Measurements from ENCODE around the gene CCDC88C.

The CCDC88C gene

DNA sequence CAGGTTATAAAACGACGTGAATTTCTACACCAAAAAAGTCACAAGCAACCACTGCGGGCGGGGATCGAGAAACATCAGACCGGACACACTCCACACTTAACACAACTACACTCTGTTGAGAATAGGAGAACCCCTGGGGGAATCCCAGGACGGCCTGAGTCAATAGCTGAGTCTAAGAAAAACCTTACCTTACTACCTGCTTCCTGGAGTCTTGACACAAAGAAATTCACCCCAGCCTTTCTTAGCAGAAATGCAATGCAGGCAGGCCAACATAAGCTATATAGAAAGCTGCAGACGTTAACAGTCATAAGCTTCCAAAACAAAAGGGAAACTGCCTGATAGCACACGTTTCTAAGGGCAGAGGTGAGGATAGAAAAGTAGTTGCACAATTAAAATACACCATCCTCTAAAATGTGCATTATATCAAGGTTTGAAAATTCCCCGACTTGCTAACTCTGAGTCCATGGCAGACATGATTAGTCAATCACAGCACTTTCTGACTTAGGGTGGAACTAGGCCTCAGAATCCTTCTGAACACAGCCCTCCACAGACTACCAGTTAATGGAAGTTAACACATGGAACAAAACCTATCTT, 68.0 kb downstream of the CCDC88C start:
- Histone ChIP-seq H3K27me3 (ENCODE audit: control insufficient read depth in 1 of 2, insufficient read depth in 2 of 2, low read length in 2 of 2) (no peaks in the 10 kb centered on the region), H3K4me1 (ENCODE audit: control insufficient read depth in 1 of 2, insufficient read depth in 2 of 2, low read length in 2 of 2) (peaks cover 48% of the 10 kb centered on the region in 2 donors), H3K4me3 (ENCODE audit: low read depth in 1 of 2, low read length in 2 of 2) (no peak overlapping the region), H3K9me3 (ENCODE audit: control insufficient read depth in 1 of 2, low read length in 2 of 2) (no peaks in the 10 kb centered on the region), H3K27ac (ENCODE audit: low read depth, low read length) (no peak overlapping the region), H3K9ac (ENCODE audit: low read depth in 1 of 2, low read length in 2 of 2) (no peak overlapping the region), H3K36me3 (ENCODE audit: control insufficient read depth in 1 of 2, insufficient read depth in 2 of 2, low read length in 2 of 2) (no peaks in the 10 kb centered on the region)

DNA sequence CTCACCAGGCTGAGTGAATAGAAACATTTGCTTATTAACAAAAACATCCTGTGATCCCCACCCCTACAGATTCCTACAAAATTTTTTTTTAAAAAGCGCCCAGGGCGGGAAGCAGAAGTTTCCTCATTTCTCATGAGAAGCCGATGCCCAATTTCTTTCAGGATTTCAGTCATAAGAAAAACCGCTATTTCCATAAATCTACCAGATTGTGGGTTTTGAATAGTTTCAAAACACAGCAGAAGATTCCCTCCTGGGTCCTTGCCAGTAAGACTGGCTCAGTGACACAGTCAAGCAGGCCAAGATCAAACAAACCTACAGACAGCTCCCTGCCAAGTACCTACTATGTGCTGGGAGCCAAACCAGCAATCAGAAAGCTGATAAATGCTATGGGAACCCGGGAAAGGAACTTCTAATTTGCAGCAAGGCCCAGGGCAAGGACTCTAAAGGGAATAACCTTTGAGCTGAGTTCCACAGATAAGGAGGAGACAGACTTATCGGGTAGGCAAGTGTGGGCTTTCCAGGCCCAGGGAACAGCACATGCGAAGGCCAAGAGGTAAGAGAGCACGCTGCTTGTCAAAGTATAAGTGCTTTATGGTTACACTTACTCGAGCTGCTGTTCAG, 68.7 kb downstream of the CCDC88C start:
- peaks cover 46 to 48% of the 10 kb centered on the region in 2 donors for H3K4me1 ChIP-seq (ENCODE audit: control insufficient read depth in 1 of 2, insufficient read depth in 2 of 2, low read length in 2 of 2)
- no peaks in the 10 kb centered on the region for H3K27me3 ChIP-seq (ENCODE audit: control insufficient read depth in 1 of 2, insufficient read depth in 2 of 2, low read length in 2 of 2)
- H3K9me3 ChIP-seq (ENCODE audit: control insufficient read depth in 1 of 2, low read length in 2 of 2), result no peaks in the 10 kb centered on the region
- H3K36me3 ChIP-seq (ENCODE audit: control insufficient read depth in 1 of 2, insufficient read depth in 2 of 2, low read length in 2 of 2), result no peaks in the 10 kb centered on the region
- peak overlapping the region; percentile 26 for H3K27ac ChIP-seq (ENCODE audit: low read depth, low read length)
- H3K9ac ChIP-seq (ENCODE audit: low read depth in 1 of 2, low read length in 2 of 2), result no peak overlapping the region
- H3K4me3 ChIP-seq (ENCODE audit: low read depth in 1 of 2, low read length in 2 of 2), result no peak overlapping the region

DNA sequence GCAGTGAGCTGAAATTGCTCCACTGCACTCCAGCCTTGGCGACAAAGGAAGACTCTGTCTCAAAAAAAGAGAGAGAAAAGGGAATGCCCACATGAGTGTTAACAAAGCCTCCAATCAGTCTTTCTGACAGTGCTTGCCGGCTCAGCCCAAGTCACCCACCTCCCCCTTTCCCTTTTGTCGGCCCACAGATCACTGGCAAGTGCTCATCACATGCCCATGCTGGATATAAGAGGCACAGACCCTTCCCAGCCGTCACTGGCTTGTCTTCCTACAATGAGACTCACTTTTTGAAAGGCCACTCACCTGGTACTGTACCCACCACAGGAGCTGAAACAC, 70.8 kb downstream of the CCDC88C start:
- Histone ChIP-seq H3K9ac (ENCODE audit: low read depth in 1 of 2, low read length in 2 of 2) (no peak overlapping the region), H3K9me3 (ENCODE audit: control insufficient read depth in 1 of 2, low read length in 2 of 2) (no peaks in the 10 kb centered on the region), H3K27ac (ENCODE audit: low read depth, low read length) (no peak overlapping the region), H3K36me3 (ENCODE audit: control insufficient read depth in 1 of 2, insufficient read depth in 2 of 2, low read length in 2 of 2) (peaks cover under 1 to 2% of the 10 kb centered on the region in 2 donors), H3K4me3 (ENCODE audit: low read depth in 1 of 2, low read length in 2 of 2) (no peak overlapping the region), H3K27me3 (ENCODE audit: control insufficient read depth in 1 of 2, insufficient read depth in 2 of 2, low read length in 2 of 2) (no peaks in the 10 kb centered on the region), H3K4me1 (ENCODE audit: control insufficient read depth in 1 of 2, insufficient read depth in 2 of 2, low read length in 2 of 2) (peaks cover 32 to 34% of the 10 kb centered on the region in 2 donors)

DNA sequence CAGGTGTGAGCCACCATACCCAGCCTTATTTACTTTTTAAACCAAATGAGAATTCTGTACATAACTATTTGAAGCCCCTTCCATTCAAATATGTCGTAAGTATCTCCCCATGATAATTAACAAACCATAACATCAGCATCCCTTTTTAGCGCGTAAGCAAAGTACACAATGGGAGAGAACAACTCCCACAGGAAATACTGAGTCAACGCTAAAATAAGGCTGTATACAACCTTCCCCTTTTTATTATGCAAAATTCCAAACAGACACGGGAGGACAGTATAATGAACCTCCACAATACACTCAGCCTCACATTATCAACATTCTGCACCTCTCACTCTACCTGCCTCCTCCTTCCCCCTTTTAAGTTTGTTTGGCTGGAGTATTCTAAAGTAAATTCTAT, 73.5 kb downstream of the CCDC88C start:
- Histone ChIP-seq H3K27ac (ENCODE audit: low read depth, low read length) (no peak overlapping the region), H3K27me3 (ENCODE audit: control insufficient read depth in 1 of 2, insufficient read depth in 2 of 2, low read length in 2 of 2) (no peaks in the 10 kb centered on the region), H3K36me3 (ENCODE audit: control insufficient read depth in 1 of 2, insufficient read depth in 2 of 2, low read length in 2 of 2) (peaks cover 15 to 20% of the 10 kb centered on the region in 2 donors), H3K4me1 (ENCODE audit: control insufficient read depth in 1 of 2, insufficient read depth in 2 of 2, low read length in 2 of 2) (peaks cover 9 to 14% of the 10 kb centered on the region in 2 donors), H3K9me3 (ENCODE audit: control insufficient read depth in 1 of 2, low read length in 2 of 2) (no peaks in the 10 kb centered on the region), H3K4me3 (ENCODE audit: low read depth in 1 of 2, low read length in 2 of 2) (no peak overlapping the region), H3K9ac (ENCODE audit: low read depth in 1 of 2, low read length in 2 of 2) (no peak overlapping the region)

DNA sequence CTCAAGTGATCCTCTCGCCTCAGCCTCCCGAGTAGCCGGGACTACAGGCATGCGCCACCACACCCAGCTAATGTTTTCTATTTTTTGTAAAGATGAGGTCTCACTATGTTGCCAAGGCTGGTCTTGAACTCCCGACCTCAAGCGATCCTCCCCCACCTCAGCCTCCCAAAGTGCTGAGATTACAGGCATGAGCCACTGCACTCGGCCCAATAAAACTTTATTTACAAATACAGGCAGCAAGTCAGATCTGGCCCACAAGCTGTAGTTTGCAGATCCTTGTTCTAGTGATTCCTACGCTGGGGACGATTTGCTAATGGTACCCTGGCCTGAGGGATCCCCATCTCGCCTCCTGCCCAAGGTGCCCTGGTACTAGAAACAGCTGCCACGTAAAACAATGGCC, 74.6 kb downstream of the CCDC88C start:
- Histone ChIP-seq H3K27me3 (ENCODE audit: control insufficient read depth in 1 of 2, insufficient read depth in 2 of 2, low read length in 2 of 2) (no peaks in the 10 kb centered on the region), H3K36me3 (ENCODE audit: control insufficient read depth in 1 of 2, insufficient read depth in 2 of 2, low read length in 2 of 2) (peaks cover 23 to 30% of the 10 kb centered on the region in 2 donors), H3K9me3 (ENCODE audit: control insufficient read depth in 1 of 2, low read length in 2 of 2) (no peaks in the 10 kb centered on the region), H3K9ac (ENCODE audit: low read depth in 1 of 2, low read length in 2 of 2) (no peak overlapping the region), H3K4me3 (ENCODE audit: low read depth in 1 of 2, low read length in 2 of 2) (no peak overlapping the region), H3K4me1 (ENCODE audit: control insufficient read depth in 1 of 2, insufficient read depth in 2 of 2, low read length in 2 of 2) (peaks cover 5 to 6% of the 10 kb centered on the region in 2 donors), H3K27ac (ENCODE audit: low read depth, low read length) (no peak overlapping the region)

DNA sequence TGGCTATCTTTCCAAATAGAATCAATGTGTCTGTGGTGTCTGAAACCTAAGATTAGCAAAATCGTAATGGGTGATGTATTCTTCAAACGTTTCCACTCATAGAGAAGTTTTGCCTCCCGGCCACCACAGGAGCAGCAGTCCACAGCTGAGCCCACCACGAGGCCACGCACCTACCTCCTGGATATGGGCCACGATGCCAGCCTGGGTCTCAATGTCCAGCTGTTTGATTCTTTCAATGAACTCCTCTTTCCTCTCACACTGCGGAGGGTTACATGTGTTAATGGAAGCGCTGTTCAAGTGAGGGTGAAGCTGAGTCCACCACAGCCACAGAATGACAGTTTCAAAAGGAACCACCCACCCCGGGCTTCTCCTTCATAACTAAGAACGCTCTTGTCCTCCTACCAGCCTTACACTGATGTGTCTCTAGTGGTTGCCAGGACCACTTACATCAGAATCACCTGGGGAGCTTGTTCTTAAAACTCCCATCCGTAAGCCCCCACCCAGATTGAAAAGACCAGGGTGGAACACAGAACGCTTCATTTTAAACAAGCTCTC, 75.3 kb downstream of the CCDC88C start:
- Histone ChIP-seq H3K27ac (ENCODE audit: low read depth, low read length) (no peak overlapping the region), H3K9ac (ENCODE audit: low read depth in 1 of 2, low read length in 2 of 2) (no peak overlapping the region), H3K4me1 (ENCODE audit: control insufficient read depth in 1 of 2, insufficient read depth in 2 of 2, low read length in 2 of 2) (peaks cover 5 to 6% of the 10 kb centered on the region in 2 donors), H3K4me3 (ENCODE audit: low read depth in 1 of 2, low read length in 2 of 2) (no peak overlapping the region), H3K36me3 (ENCODE audit: control insufficient read depth in 1 of 2, insufficient read depth in 2 of 2, low read length in 2 of 2) (peaks cover 30 to 38% of the 10 kb centered on the region in 2 donors), H3K9me3 (ENCODE audit: control insufficient read depth in 1 of 2, low read length in 2 of 2) (no peaks in the 10 kb centered on the region), H3K27me3 (ENCODE audit: control insufficient read depth in 1 of 2, insufficient read depth in 2 of 2, low read length in 2 of 2) (no peaks in the 10 kb centered on the region)

DNA sequence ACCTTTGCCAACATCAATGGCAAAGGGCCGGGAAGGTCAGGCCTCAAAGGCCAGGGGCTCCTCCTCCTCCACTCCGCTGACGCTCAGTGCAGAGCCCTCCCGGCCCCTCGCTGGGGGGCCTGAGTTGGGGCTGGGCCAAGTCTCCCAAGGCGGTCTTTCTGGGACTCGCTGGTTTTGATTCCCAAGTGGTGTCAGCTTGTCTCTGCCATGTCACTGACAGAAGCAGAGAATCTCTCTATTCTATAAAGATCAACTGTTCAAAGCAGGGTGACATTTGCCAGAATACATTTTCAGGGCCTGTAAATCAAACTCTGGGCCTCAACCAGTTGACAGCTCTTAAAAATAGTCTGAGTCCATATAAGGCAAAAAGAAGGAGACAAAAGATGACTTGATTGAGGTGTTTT, 75.9 kb downstream of the CCDC88C start:
- H3K4me1 ChIP-seq (ENCODE audit: control insufficient read depth in 1 of 2, insufficient read depth in 2 of 2, low read length in 2 of 2), result peaks cover 5 to 6% of the 10 kb centered on the region in 2 donors
- H3K27me3 ChIP-seq (ENCODE audit: control insufficient read depth in 1 of 2, insufficient read depth in 2 of 2, low read length in 2 of 2), result no peaks in the 10 kb centered on the region
- no peak overlapping the region for H3K9ac ChIP-seq (ENCODE audit: low read depth in 1 of 2, low read length in 2 of 2)
- H3K27ac ChIP-seq (ENCODE audit: low read depth, low read length), result no peak overlapping the region
- H3K4me3 ChIP-seq (ENCODE audit: low read depth in 1 of 2, low read length in 2 of 2), result no peak overlapping the region
- no peaks in the 10 kb centered on the region for H3K9me3 ChIP-seq (ENCODE audit: control insufficient read depth in 1 of 2, low read length in 2 of 2)
- peaks cover 30 to 42% of the 10 kb centered on the region in 2 donors for H3K36me3 ChIP-seq (ENCODE audit: control insufficient read depth in 1 of 2, insufficient read depth in 2 of 2, low read length in 2 of 2)

DNA sequence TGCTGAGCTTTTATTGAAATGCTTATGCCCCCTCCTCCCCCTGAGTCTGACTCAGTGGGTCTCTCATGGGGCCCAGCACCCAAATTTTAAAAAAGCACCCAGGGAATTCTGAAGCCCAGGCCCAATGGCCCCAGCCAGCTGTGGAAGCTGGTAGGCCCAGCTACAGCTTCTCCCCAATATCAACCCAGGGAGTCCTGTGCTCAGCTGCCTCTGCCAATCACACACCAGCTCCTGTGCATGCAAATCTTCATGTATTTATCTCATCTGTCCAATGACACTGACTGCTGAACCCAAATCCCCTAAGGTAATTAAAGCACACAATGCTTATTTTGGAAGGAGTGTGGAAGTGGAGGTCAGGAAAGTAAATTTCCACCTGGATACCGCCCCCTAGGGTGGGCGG, 76.3 kb downstream of the CCDC88C start:
- no peaks in the 10 kb centered on the region for H3K27me3 ChIP-seq (ENCODE audit: control insufficient read depth in 1 of 2, insufficient read depth in 2 of 2, low read length in 2 of 2)

DNA sequence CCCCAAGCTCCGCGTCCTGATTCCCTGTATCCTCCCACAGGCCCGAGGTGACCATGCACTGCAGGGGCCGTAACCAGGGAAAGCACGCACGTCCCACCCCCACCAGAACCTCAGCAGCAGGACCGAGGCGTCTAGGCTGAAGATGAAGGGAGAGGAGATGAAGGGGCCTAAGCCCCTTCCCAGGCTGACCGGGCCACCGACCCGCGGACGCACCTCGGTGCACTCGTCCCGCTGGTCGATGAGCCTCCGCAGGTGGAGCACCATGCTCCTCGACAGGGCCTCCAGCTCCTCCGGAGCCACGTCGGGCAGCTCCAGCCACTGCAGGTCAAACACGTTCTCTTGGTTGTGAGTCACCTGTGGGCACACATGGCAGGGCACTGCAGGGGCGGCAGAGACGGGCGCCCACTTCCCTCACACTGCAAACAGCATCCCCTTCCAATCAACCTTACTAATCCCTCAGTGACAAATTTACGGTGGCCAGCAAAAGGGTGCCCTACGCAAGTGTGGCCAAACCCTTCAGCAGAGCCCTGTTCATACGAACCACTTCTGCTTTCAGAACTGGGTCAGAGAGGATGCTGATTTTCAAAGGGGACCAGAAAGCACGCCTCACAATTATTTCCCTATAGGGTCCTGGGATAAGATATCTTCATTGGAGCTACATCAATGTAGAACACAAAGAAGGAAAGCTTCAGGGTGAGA, 77.8 kb downstream of the CCDC88C start:
- no peaks in the 10 kb centered on the region for H3K27me3 ChIP-seq (ENCODE audit: control insufficient read depth in 1 of 2, insufficient read depth in 2 of 2, low read length in 2 of 2)
- H3K36me3 ChIP-seq (ENCODE audit: control insufficient read depth in 1 of 2, insufficient read depth in 2 of 2, low read length in 2 of 2), result peaks cover 33 to 61% of the 10 kb centered on the region in 2 donors
- H3K9ac ChIP-seq (ENCODE audit: low read depth in 1 of 2, low read length in 2 of 2), result no peak overlapping the region
- H3K4me3 ChIP-seq (ENCODE audit: low read depth in 1 of 2, low read length in 2 of 2), result no peak overlapping the region
- H3K9me3 ChIP-seq (ENCODE audit: control insufficient read depth in 1 of 2, low read length in 2 of 2), result no peaks in the 10 kb centered on the region
- no peak overlapping the region for H3K27ac ChIP-seq (ENCODE audit: low read depth, low read length)
- H3K4me1 ChIP-seq (ENCODE audit: control insufficient read depth in 1 of 2, insufficient read depth in 2 of 2, low read length in 2 of 2), result no peaks in the 10 kb centered on the region

More for the DNA sequence above, 76.3 kb downstream of the CCDC88C start:
- Histone ChIP-seq H3K4me1 (ENCODE audit: control insufficient read depth in 1 of 2, insufficient read depth in 2 of 2, low read length in 2 of 2) (peaks cover 5 to 6% of the 10 kb centered on the region in 2 donors), H3K9ac (ENCODE audit: low read depth in 1 of 2, low read length in 2 of 2) (no peak overlapping the region), H3K27ac (ENCODE audit: low read depth, low read length) (no peak overlapping the region), H3K4me3 (ENCODE audit: low read depth in 1 of 2, low read length in 2 of 2) (no peak overlapping the region), H3K9me3 (ENCODE audit: control insufficient read depth in 1 of 2, low read length in 2 of 2) (no peaks in the 10 kb centered on the region), H3K36me3 (ENCODE audit: control insufficient read depth in 1 of 2, insufficient read depth in 2 of 2, low read length in 2 of 2) (peaks cover 33 to 46% of the 10 kb centered on the region in 2 donors)

DNA sequence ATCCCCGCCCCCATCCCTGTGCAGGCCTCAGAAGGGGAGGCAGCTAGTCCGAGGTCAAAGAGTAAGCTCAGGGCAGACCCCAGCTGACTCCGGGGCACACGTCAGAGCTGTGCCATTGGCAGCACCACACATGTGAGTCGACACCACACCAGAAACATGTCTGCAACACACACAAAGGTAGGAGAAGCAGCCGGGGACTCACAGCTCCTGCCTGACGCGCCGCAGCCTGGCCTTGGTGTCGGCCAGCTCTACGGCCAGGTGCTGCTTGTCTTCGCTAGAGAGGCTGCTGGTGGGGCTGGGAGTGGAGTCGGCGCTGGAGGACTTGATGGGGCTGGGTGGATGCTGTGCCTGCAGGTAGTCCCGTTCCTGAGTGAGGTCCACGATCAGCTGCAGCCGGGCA, 78.5 kb downstream of the CCDC88C start:
- Histone ChIP-seq H3K27me3 (ENCODE audit: control insufficient read depth in 1 of 2, insufficient read depth in 2 of 2, low read length in 2 of 2) (no peaks in the 10 kb centered on the region), H3K9me3 (ENCODE audit: control insufficient read depth in 1 of 2, low read length in 2 of 2) (no peaks in the 10 kb centered on the region), H3K4me1 (ENCODE audit: control insufficient read depth in 1 of 2, insufficient read depth in 2 of 2, low read length in 2 of 2) (no peaks in the 10 kb centered on the region), H3K27ac (ENCODE audit: low read depth, low read length) (no peak overlapping the region), H3K9ac (ENCODE audit: low read depth in 1 of 2, low read length in 2 of 2) (no peak overlapping the region), H3K4me3 (ENCODE audit: low read depth in 1 of 2, low read length in 2 of 2) (no peak overlapping the region), H3K36me3 (ENCODE audit: control insufficient read depth in 1 of 2, insufficient read depth in 2 of 2, low read length in 2 of 2) (peaks cover 33 to 65% of the 10 kb centered on the region in 2 donors)
